C1 segment of cervical spinal cord (tissue), 14 donors: ENCODE results near the gene LOXL1.

Source experiments
- DNase-seq, 14 donors: peaks; one replicate each; lab custom pipeline; 2025; lab: John Stamatoyannopoulos, UW

Gene LOXL1

DNA sequence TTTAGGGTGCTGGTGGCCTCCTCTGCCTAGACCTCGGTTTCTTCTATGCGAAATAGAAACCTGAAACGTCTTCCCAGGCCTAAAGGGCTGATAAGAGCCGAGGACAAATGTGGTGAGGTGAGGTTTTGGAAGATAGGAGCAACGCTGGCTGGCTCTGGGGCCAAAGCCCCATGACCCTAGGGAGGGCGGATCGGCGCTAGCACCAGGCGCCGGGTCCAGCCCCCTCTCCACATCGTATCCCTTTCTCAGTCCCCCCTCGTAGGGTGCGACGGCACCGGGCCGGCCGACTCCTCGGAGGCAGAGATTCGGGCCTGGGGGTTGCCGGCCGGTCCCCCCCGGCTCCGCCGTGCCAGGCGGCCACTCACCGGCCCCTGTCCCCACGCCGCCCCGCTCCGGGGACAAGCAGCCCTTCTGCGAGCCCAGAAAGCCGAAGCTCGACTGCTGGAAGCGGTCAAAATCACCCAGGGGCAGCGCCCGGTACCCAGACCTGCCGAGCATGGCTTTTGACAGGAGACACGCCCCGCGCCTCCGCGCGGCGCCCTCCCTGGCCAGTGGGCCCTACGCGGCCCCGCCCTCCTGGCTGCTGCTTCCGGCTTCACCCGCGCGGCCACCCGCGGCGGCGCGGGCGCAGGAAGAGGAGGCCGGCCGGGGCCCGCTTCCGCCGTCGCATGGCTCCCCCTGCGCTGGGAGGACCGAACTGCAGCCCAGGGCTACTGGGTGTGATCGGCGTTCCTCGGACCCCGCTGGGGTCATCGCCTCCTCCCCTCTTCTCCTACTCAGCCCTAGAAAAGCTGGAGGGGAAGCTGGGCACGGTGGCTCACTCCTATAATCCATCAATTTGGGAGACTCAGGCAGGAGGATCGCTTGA lies 65.7 kb downstream of the LOXL1 start, which contains the start of gene STOML1:
TSS of gene STOML1 (minus strand) at position 570 of the 868 bp plus-strand sequence. CDS start at position 498, 72 bp downstream.
- peak in 13 of 14 donors; percentile 46 to 93 (median 81) for DNase-seq

- no peak for DNase-seq
These were observed 66.3 kb downstream of the LOXL1 start for GRCh38 chr15:73992594-73992898.

DNA sequence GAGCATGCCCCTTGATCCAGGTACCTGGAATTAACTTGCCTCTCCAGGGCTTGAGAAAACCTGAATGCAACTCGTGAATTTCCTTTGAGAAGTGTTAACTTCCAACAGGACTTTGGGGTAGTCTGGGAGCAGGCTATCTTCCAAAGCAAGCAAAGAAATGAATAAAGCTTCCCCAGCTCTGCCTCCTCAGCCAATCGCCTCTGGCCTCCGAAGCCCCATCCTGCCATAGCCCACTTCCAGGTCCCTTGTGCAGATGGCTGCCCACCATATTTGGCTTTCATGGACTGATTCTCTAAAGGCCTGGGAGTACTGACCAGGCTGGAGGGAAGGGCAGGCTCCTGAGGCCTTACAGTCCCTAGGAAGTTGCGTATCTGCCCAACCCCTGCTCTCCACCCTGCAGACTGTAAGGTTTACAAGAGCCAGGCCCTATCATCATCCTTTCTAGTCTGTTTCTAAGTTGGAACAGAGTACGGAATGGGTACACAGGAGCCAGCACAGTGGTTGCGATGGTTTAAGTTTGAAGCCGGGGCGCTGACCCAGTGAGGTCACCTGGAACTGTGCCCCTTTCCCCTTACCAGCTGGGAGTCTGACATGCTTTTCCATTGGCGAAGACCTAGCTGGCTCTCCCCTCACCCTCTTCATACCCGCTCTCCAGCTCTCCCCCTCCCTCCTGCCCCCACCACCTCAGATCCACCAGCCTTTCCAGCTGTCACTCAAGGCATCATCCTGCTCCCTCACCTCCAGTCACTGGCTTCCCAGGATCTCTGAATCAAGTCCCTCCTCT lies 67.1 kb downstream of the LOXL1 start:
- DNase-seq, result no peak

GRCh38 chr15:73994413-73994883 lies 68.2 kb downstream of the LOXL1 start, which contains the start of gene PML:
Gene PML, plus strand, starts transcription at chr15:73994716. Its CDS starts 97 bp downstream, at chr15:73994813.
- DNase-seq, result peak in 13 of 14 donors; percentile 73 to 97 (median 90)

DNA sequence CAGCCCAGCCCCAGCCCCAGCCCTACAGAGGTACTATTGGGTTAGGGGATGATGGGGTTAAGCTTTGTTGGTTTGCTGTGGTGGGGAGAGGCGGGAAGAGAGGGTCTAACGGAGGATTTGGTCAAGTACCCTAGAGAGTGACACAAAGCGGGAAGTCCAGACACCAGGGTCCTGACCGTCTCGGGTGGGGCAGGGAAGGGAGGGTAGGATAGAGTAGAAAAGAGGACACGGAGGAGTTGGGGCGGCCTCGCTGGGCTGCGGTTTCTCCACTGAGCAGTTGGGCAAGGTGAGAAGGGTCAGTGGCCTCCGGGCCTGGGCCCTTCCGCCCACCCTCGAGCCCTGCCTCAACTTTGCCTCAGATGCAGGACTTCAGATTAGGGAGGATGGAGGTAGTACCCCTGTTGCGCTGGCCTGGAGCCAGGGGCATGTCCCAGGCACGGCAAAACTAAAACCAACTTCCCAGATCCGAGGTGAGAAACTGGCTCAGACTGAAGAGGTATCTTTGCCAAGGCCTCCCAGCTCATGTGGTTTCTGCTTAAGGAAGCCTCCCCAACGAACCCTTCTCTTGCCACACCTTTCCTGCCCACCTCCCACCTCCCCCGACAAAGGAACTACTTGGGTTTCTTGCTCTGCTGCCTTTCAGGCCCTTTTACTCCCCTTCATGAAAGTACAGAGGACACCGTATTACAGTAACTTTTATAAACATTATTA lies 68.8 kb downstream of the LOXL1 start:
- DNase-seq, result peak in 7 of 14 donors; percentile 9 to 65 (median 48)

DNA sequence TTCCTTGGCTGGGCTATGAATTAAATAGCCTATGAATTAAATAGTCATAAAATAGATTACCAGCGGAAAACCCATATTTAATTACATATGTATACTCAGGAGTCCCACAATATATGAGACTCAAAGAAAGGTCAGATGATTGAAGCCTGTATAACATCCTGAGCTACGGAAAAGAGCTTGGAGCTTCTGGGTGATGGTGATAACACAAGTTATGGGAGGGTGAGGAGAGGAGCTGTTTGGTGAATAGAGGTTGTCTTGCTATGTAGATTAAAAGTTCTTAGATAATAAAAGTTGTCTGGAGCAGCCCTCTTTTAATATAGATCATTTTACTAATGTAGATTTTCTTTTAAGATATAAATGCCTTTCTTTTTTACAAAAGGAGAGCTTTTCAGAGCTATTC lies 70.0 kb downstream of the LOXL1 start:
- no peak for DNase-seq

GRCh38 chr15:73996939-73997338 lies 70.7 kb downstream of the LOXL1 start:
- DNase-seq, result peak in 3 of 14 donors; percentile 11 to 34 (median 17)

DNA sequence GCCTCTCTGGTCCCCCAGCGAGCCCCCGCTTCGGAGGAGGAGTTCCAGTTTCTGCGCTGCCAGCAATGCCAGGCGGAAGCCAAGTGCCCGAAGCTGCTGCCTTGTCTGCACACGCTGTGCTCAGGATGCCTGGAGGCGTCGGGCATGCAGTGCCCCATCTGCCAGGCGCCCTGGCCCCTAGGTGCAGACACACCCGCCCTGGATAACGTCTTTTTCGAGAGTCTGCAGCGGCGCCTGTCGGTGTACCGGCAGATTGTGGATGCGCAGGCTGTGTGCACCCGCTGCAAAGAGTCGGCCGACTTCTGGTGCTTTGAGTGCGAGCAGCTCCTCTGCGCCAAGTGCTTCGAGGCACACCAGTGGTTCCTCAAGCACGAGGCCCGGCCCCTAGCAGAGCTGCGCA lies 71.7 kb downstream of the LOXL1 start:
- DNase-seq, result peak in 1 of 14 donors; percentile 18
